ENCODE results near the gene CTSC. TPM values are rescaled to one million over a fixed set of nuclear protein-coding genes. Genes with fewer than 3 reads are reported as not detected.

The CTSC gene
- total and polyA plus RNA-seq, 9 donors = 20.3 to 257 (median 29.2) TPM

- Histone ChIP-seq H3K4me3 (no peak overlapping the region), H3K27me3 (no peaks in the 10 kb centered on the region), H3K9me3 (no peaks in the 10 kb centered on the region), H3K4me1 (ENCODE audit: insufficient read depth) (no peaks in the 10 kb centered on the region), H3K27ac (no peak overlapping the region), H3K36me3 (no peaks in the 10 kb centered on the region)
- WGBS, 3 donors = 96 to 100% (median 96%) methylated on average over 1 of the region's 1 CpG
- intact Hi-C loops (cut with DNase I) = no loop called here
- TF ChIP-seq EP300 (IDR thresholded peaks at IDR 0.05) = no peak
- no peak for TF ChIP-seq CTCF (IDR thresholded peaks at IDR 0.05)
- TF ChIP-seq POLR2A (IDR thresholded peaks at IDR 0.05) = no peak
- no peak for DNase-seq
These were observed 34.5 kb downstream of the CTSC start for GRCh38 chr11:88303037-88303436.

- H3K27me3 ChIP-seq = no peaks in the 10 kb centered on the region
- WGBS, 3 donors = 52 to 60% (median 57%) methylated on average over 9 of the region's 9 CpGs
- no peak for DNase-seq
- H3K4me3 ChIP-seq = no peak overlapping the region
- TF ChIP-seq EP300 (IDR thresholded peaks at IDR 0.05) = no peak
- no peak for TF ChIP-seq CTCF (IDR thresholded peaks at IDR 0.05)
- no peak for TF ChIP-seq POLR2A (IDR thresholded peaks at IDR 0.05)
- no peaks in the 10 kb centered on the region for H3K36me3 ChIP-seq
- H3K4me1 ChIP-seq (ENCODE audit: insufficient read depth) = no peaks in the 10 kb centered on the region
- intact Hi-C loops (cut with DNase I) = no loop called here
- H3K27ac ChIP-seq = no peak overlapping the region
- H3K9me3 ChIP-seq = no peaks in the 10 kb centered on the region
These were observed 35.9 kb downstream of the CTSC start for GRCh38 chr11:88301488-88302140.

GRCh38 chr11:88300888-88301487 is 36.5 kb downstream of the CTSC start:
- H3K27ac ChIP-seq = no peak overlapping the region
- no peaks in the 10 kb centered on the region for H3K27me3 ChIP-seq
- H3K4me1 ChIP-seq (ENCODE audit: insufficient read depth) = no peaks in the 10 kb centered on the region
- no peaks in the 10 kb centered on the region for H3K36me3 ChIP-seq
- H3K9me3 ChIP-seq = no peaks in the 10 kb centered on the region
- H3K4me3 ChIP-seq = no peak overlapping the region
- DNase-seq = no peak
- 73 to 77% (median 77%) methylated on average over 3 of the region's 3 CpGs for WGBS, 3 donors
- intact Hi-C loops (cut with DNase I) = no loop called here
- TF ChIP-seq EP300 (IDR thresholded peaks at IDR 0.05) = no peak
- TF ChIP-seq CTCF (IDR thresholded peaks at IDR 0.05) = no peak
- no peak for TF ChIP-seq POLR2A (IDR thresholded peaks at IDR 0.05)

GRCh38 chr11:88297863-88298262 is 39.7 kb downstream of the CTSC start:
- H3K9me3 ChIP-seq = no peaks in the 10 kb centered on the region
- 48 to 61% (median 49%) methylated on average over 2 of the region's 2 CpGs for WGBS, 3 donors
- intact Hi-C loops (cut with DNase I) = no loop called here
- no peak for TF ChIP-seq POLR2A (IDR thresholded peaks at IDR 0.05)
- DNase-seq = no peak
- no peak overlapping the region for H3K27ac ChIP-seq
- no peak overlapping the region for H3K4me3 ChIP-seq
- H3K36me3 ChIP-seq = no peaks in the 10 kb centered on the region
- H3K4me1 ChIP-seq (ENCODE audit: insufficient read depth) = no peaks in the 10 kb centered on the region
- no peaks in the 10 kb centered on the region for H3K27me3 ChIP-seq

- H3K9me3 ChIP-seq = no peaks in the 10 kb centered on the region
- TF ChIP-seq EP300 (IDR thresholded peaks at IDR 0.05) (no peak), POLR2A (IDR thresholded peaks at IDR 0.05) (no peak), CTCF (IDR thresholded peaks at IDR 0.05) (no peak)
- no peaks in the 10 kb centered on the region for H3K36me3 ChIP-seq
- no peak overlapping the region for H3K27ac ChIP-seq
- H3K4me3 ChIP-seq = no peak overlapping the region
- H3K4me1 ChIP-seq (ENCODE audit: insufficient read depth) = no peaks in the 10 kb centered on the region
- intact Hi-C loops (cut with DNase I) = no loop called here
- no peaks in the 10 kb centered on the region for H3K27me3 ChIP-seq
- WGBS, 3 donors = 49 to 79% (median 55%) methylated on average over 2 of the region's 2 CpGs
- no peak for DNase-seq
These were observed 40.1 kb downstream of the CTSC start for GRCh38 chr11:88297421-88297820.

Measured in ovary (tissue), 9 donors.